Osteoblast (primary cell): ENCODE measurements around the gene CACNB2. TPM values are rescaled to one million over a fixed set of nuclear protein-coding genes. Genes with fewer than 3 reads are reported as not detected.

Experiments used
- DNase-seq: peaks from one replicate; pipeline ENCODE4 v3.0.0; 2011; ENCODE audit warnings: low spot score, mixed read lengths; ENCODE audit not compliant: insufficient read length; ENCODE audit errors: missing footprints
- H2AFZ ChIP-seq: 2 replicates; pipeline ENCODE4 v1.6.0; 2011; ENCODE audit warnings: mild to moderate bottlenecking, low read length
- H3K27ac ChIP-seq: 2 replicates; pipeline ENCODE4 v1.5.1; 2011; ENCODE audit warnings: mild to moderate bottlenecking, low read depth, low read length, moderate library complexity
- H3K27me3 ChIP-seq: 2 replicates; pipeline ENCODE4 v1.6.0; 2012; ENCODE audit warnings: mild to moderate bottlenecking, control low read depth, inconsistent platforms, low read length, moderate library complexity; ENCODE audit not compliant: insufficient read depth
- H3K36me3 ChIP-seq: 2 replicates; pipeline ENCODE4 v1.5.1; 2011; ENCODE audit warnings: mild to moderate bottlenecking, low read length, control low read depth, moderate library complexity; ENCODE audit not compliant: insufficient read depth
- H3K4me1 ChIP-seq: 2 replicates; pipeline ENCODE4 v1.5.1; 2011; ENCODE audit warnings: mild to moderate bottlenecking, low read length, control low read depth, moderate library complexity; ENCODE audit not compliant: insufficient read depth
- H3K4me2 ChIP-seq: 2 replicates; pipeline ENCODE4 v1.6.0; 2011; ENCODE audit warnings: mild to moderate bottlenecking, low read length; ENCODE audit not compliant: insufficient read depth
- H3K4me3 ChIP-seq: fragments of 200-600 bp; sonication (generic); 3 replicates; pipeline ENCODE4 v1.5.1; 2012; ENCODE audit warnings: mild to moderate bottlenecking, low read length, inconsistent platforms; ENCODE audit not compliant: insufficient read depth
- H3K79me2 ChIP-seq: 2 replicates; pipeline ENCODE4 v1.6.0; 2012; ENCODE audit warnings: mild to moderate bottlenecking, low read length, control low read depth, inconsistent platforms; ENCODE audit not compliant: insufficient read depth
- H3K9me3 ChIP-seq: 2 replicates; pipeline ENCODE4 v1.5.1; 2011; ENCODE audit warnings: low read depth, low read length, control low read depth
- H4K20me1 ChIP-seq: 2 replicates; pipeline ENCODE4 v1.6.0; 2012; ENCODE audit warnings: mild to moderate bottlenecking, low read length, control low read depth; ENCODE audit not compliant: insufficient read depth
- total RNA-seq: library from RNA; depleted of rRNA; stranded (reverse); fragments of >200 nt; gene quantifications from 2 replicates; pipeline ENCODE4 v1.2.3, GENCODE V29; 2012
- TF ChIP-seq, protein P1 (sequence below): IDR thresholded peaks from 2 replicates; pipeline ENCODE4 v1.5.1; 2011; ENCODE audit warnings: mild to moderate bottlenecking, low read depth, low read length, moderate library complexity; ENCODE audit errors: extremely low read depth

The CACNB2 gene
- total RNA-seq, 1 donor: under 0.01 TPM

DNA sequence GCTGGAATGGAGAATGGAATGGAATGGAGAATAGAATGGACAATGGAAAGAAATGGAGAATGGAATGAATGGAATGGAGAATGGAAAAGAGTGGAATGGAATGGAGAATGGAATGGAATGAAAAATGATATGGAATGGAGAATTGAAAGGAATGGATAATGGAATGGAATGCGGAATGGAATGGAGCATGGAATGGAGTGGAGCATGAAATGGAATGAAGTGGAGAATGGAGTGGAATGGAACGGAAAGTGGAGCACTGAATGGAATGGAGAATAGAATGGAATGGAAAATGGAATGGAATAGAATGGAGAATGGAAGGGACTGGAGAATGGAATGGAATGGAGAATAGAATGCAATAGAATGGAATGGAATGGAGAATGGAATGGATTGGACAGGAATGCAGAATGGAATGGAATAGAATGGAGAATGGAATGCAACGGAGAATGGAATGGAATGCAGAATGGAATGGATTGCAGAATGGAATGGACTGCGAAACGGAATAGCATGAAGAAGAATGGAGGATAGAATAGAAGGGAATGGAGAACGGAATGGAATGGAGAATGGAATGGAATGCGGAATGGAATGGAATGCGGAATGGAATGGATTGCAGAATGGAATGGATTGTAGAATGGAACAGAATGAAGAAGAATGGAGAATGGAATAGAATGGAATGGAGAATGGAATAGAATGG, 421.8 kb downstream of the CACNB2 start:
- H3K79me2 ChIP-seq: no peaks in the 10 kb centered on the region
- H3K27ac ChIP-seq: no peak overlapping the region
- no peaks in the 10 kb centered on the region for H4K20me1 ChIP-seq
- TF ChIP-seq, protein P1, sequence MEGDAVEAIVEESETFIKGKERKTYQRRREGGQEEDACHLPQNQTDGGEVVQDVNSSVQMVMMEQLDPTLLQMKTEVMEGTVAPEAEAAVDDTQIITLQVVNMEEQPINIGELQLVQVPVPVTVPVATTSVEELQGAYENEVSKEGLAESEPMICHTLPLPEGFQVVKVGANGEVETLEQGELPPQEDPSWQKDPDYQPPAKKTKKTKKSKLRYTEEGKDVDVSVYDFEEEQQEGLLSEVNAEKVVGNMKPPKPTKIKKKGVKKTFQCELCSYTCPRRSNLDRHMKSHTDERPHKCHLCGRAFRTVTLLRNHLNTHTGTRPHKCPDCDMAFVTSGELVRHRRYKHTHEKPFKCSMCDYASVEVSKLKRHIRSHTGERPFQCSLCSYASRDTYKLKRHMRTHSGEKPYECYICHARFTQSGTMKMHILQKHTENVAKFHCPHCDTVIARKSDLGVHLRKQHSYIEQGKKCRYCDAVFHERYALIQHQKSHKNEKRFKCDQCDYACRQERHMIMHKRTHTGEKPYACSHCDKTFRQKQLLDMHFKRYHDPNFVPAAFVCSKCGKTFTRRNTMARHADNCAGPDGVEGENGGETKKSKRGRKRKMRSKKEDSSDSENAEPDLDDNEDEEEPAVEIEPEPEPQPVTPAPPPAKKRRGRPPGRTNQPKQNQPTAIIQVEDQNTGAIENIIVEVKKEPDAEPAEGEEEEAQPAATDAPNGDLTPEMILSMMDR: no peak
- H3K4me3 ChIP-seq: no peak overlapping the region
- DNase-seq: no peak
- no peaks in the 10 kb centered on the region for H3K4me1 ChIP-seq
- H3K36me3 ChIP-seq: no peaks in the 10 kb centered on the region
- H3K27me3 ChIP-seq: no peaks in the 10 kb centered on the region
- H3K9me3 ChIP-seq: no peaks in the 10 kb centered on the region
- no peak overlapping the region for H2AFZ ChIP-seq
- no peak overlapping the region for H3K4me2 ChIP-seq

DNA sequence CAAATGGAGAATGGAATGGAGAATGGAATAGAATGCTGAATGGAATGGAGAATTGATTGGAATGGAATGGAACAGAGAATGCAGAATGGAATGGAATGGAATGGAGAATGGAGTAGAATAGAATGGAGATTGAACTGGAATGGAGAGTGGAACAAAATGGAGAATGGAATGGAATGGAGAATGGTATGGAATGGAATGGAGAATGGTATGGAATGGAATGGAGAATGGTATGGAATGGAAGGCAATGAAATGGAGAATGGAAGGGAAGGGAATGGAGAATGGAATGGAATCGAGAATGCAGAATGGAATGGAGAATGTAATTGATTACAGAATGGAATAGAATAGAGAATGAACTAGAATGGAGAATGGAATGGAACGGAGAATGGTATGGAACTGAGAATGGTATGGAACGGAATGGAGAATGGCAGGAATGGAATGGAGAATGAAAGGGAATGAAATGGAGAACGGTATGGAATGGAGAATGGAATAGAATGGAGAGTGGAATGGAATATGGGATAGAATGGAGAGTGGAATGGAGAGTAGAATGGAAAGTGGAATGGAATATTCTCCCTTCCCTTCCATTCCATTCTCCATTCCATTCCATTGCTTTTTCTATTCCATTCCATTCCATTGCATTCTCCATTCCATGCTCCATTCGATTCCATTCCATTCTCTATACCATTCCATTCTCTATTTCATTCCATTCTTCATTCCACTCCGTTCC, 422.9 kb downstream of the CACNB2 start:
- no peak for DNase-seq
- no peaks in the 10 kb centered on the region for H3K79me2 ChIP-seq
- peaks cover 2% of the 10 kb centered on the region for H3K9me3 ChIP-seq
- H3K4me1 ChIP-seq: no peaks in the 10 kb centered on the region
- no peak overlapping the region for H3K4me2 ChIP-seq
- H3K27me3 ChIP-seq: no peaks in the 10 kb centered on the region
- TF ChIP-seq, protein P1: no peak
- H2AFZ ChIP-seq: no peak overlapping the region
- H3K27ac ChIP-seq: no peak overlapping the region
- H4K20me1 ChIP-seq: no peaks in the 10 kb centered on the region
- H3K36me3 ChIP-seq: no peaks in the 10 kb centered on the region
- no peak overlapping the region for H3K4me3 ChIP-seq

DNA sequence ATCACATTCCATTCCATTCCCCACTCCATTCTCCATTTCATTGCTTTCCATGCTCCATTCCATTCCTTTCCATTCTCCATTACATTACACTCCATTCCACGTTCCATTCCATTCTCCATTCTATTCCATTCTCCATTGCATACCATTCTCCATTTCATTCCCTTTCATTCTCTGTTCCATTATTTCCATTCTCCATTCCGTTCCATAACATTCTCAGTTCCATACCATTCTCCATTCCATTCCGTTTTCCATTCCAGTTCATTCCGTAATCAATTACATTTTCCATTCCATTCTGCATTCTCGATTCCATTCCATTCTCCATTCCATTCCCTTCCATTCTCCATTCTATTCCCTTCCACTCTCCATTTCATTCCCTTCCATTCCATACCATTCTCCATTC, 424.8 kb downstream of the CACNB2 start:
- H3K79me2 ChIP-seq: no peaks in the 10 kb centered on the region
- no peak overlapping the region for H3K27ac ChIP-seq
- no peak overlapping the region for H3K4me2 ChIP-seq
- H4K20me1 ChIP-seq: no peaks in the 10 kb centered on the region
- no peak for DNase-seq
- TF ChIP-seq, protein P1: no peak
- no peaks in the 10 kb centered on the region for H3K36me3 ChIP-seq
- no peaks in the 10 kb centered on the region for H3K4me1 ChIP-seq
- H3K9me3 ChIP-seq: peaks cover 2% of the 10 kb centered on the region
- H2AFZ ChIP-seq: no peak overlapping the region
- H3K4me3 ChIP-seq: no peak overlapping the region
- no peaks in the 10 kb centered on the region for H3K27me3 ChIP-seq

DNA sequence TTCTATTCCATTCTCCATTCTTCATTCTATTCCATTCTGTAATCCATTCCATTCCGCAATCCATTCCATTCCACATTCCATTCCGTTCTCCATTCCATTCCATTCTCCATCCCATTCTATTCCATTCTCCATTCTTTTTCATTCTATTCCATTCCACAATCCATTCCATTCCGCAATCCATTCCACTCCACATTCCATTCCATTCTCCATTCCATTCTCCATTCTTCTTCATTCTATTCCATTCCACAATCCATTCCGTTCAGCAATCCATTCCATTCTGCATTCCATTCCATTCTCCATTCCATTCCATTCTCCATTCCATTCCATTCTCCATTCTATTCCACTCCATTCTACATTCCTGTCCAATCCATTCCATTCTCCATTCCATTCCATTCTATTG, 426.0 kb downstream of the CACNB2 start:
- Histone ChIP-seq H3K9me3 (peaks cover 2% of the 10 kb centered on the region), H3K36me3 (no peaks in the 10 kb centered on the region), H2AFZ (no peak overlapping the region), H3K4me3 (no peak overlapping the region), H3K4me2 (no peak overlapping the region), H4K20me1 (no peaks in the 10 kb centered on the region), H3K4me1 (no peaks in the 10 kb centered on the region), H3K79me2 (no peaks in the 10 kb centered on the region), H3K27ac (no peak overlapping the region), H3K27me3 (no peaks in the 10 kb centered on the region)
- TF ChIP-seq, protein P1: no peak
- no peak for DNase-seq
